ENCODE data around the gene ZNF274. TPM values are rescaled to one million over a fixed set of nuclear protein-coding genes. Genes with fewer than 3 reads are reported as not detected.
A peak's percentile ranks its signal among the peaks of the same experiment; 100 is the strongest.

The ZNF274 gene
- total and polyA plus RNA-seq, 2 of the 8 experiments (the other 6 are each of a cell fraction or from before 2014, with no cell fraction given): 13.3 to 25.1 TPM

GRCh38 chr19:58166268-58166667 is 16.6 kb upstream of the ZNF274 start:
- peaks cover 60 to 80% of the 10 kb centered on the region in 2 experiments for H3K9me3 ChIP-seq (ENCODE audit: insufficient read depth in 2 of 2, low read depth in 1 of 2, low read length in 1 of 2)

More at GRCh38 chr19:58166268-58166667, 16.6 kb upstream of the ZNF274 start:
- Histone ChIP-seq H2BK20ac (ENCODE audit: low read length) (no peak overlapping the region), H3K79me1 (ENCODE audit: low read depth, low read length) (no peaks in the 10 kb centered on the region), H4K20me1 (replicated peaks in 1 of 2; ENCODE audit: control insufficient read depth in 1 of 2, insufficient read depth in 2 of 2, low read length in 2 of 2) (no peaks in the 10 kb centered on the region), H2BK15ac (ENCODE audit: low read length) (no peak overlapping the region), H3K14ac (ENCODE audit: insufficient read length) (no peak overlapping the region), H3K23me2 (ENCODE audit: low read depth, low read length) (no peaks in the 10 kb centered on the region), H2BK5ac (ENCODE audit: low read depth, low read length) (no peak overlapping the region), H3K9ac (replicated peaks in 1 of 4; ENCODE audit: extremely low read depth in 1 of 4, low read depth in 3 of 4, low read length in 3 of 4) (no peak overlapping the region), H3K79me2 (ENCODE audit: control insufficient read depth in 1 of 2, insufficient read depth in 2 of 2, low read length in 2 of 2) (no peaks in the 10 kb centered on the region), H2BK120ac (replicated peaks; ENCODE audit: low read depth, low read length) (no peak overlapping the region), H2AFZ (ENCODE audit: low read length) (no peak overlapping the region), H2BK12ac (ENCODE audit: low read depth, low read length) (no peak overlapping the region), H3K4me2 (ENCODE audit: insufficient read depth in 1 of 2, low read depth in 2 of 2, low read length in 2 of 2) (no peak overlapping the region), H3K4me3 (ENCODE audit: extremely low read depth in 1 of 4, insufficient read depth in 2 of 4, low read depth in 3 of 4, low read length in 4 of 4) (no peak overlapping the region), H4K5ac (ENCODE audit: insufficient read length, low read depth, low read length) (no peak overlapping the region), H2AK5ac (ENCODE audit: low read depth, low read length) (no peak overlapping the region), H4K8ac (ENCODE audit: extremely low read depth, insufficient read depth, low read length) (no peak overlapping the region), H4K91ac (replicated peaks; ENCODE audit: insufficient read length, low read length) (no peak overlapping the region), H3K4ac (replicated peaks; ENCODE audit: insufficient read length, low read depth, low read length) (no peak overlapping the region), H3K18ac (ENCODE audit: extremely low read depth, low read length) (no peak overlapping the region), H3K56ac (replicated peaks; ENCODE audit: insufficient read length, low read depth, low read length) (no peak overlapping the region), H3K27me3 (replicated peaks in 1 of 4; ENCODE audit: control insufficient read depth in 3 of 4, extremely low read depth in 1 of 4, insufficient read depth in 3 of 4, low read length in 3 of 4) (no peaks in the 10 kb centered on the region), H3K36me3 (ENCODE audit: control insufficient read depth in 2 of 4, insufficient read depth in 4 of 4, low read length in 3 of 4) (no peaks in the 10 kb centered on the region), H3K4me1 (replicated peaks in 1 of 4; ENCODE audit: control insufficient read depth in 3 of 4, insufficient read depth in 4 of 4, low read length in 3 of 4) (no peaks in the 10 kb centered on the region), H3K27ac (ENCODE audit: low read depth, low read length) (no peak overlapping the region), H3K23ac (ENCODE audit: insufficient read length) (no peak overlapping the region)
- DNase-seq (ENCODE audit: low read depth in 1 of 2, low spot score in 2 of 2): no peak
- TF ChIP-seq ATF3 (IDR thresholded peaks at IDR 0.05; ENCODE audit: insufficient read depth, low read depth, low read length) (no peak), ZNF274 (IDR thresholded peaks at IDR 0.05; ENCODE audit: borderline replicate concordance, extremely low read depth, low read length) (peak; percentile 82; the same call in 1 of the 2 replicates), GTF2F1 (IDR thresholded peaks at IDR 0.05; ENCODE audit: borderline replicate concordance, low read depth, low read length) (no peak)
- WGBS, 2 experiments (ENCODE audit: extremely low coverage in 1 of 2, insufficient coverage in 1 of 2, insufficient read length in 1 of 2, insufficient replicate concordance in 2 of 2, low coverage in 1 of 2, low lambda C conversion rate in 2 of 2, missing lambda C conversion rate in 1 of 2): 82% methylated on average over 1 of the region's 1 CpG; no CpG with 5 or more reads in 1 of the 2 experiments
- no peak for FAIRE-seq
- ChIA-PET POLR2A (ENCODE audit: partially characterized antibody) (interaction anchor here (1.4 kb wide), 1 partner anchor 17 kb away, joined by 4 read pairs; the partner anchor contains the start of gene ZNF274), CTCF (ENCODE audit: partially characterized antibody) (interaction anchor here (1.3 kb wide), 1 partner anchor 13 kb away, joined by 4 read pairs; no protein-coding TSS in a partner anchor)
